Hypothalamus (tissue), 51 donors: ENCODE measurements around the gene STX8.

Experiments used
- DNase-seq, 51 donors: peaks; one replicate each; lab custom pipeline; 2025; lab: John Stamatoyannopoulos, UW

The STX8 gene

GRCh38 chr17:9200699-9201359, 374.8 kb downstream of the STX8 start:
- DNase-seq = no peak
